Measurements from ENCODE around the gene VSIR. TPM values are rescaled to one million over a fixed set of nuclear protein-coding genes. Genes with fewer than 3 reads are reported as not detected.

VSIR gene
- total RNA-seq, 6 experiments from 2014 or later, result 6.1 to 17.1 (median 10.1) TPM

DNA sequence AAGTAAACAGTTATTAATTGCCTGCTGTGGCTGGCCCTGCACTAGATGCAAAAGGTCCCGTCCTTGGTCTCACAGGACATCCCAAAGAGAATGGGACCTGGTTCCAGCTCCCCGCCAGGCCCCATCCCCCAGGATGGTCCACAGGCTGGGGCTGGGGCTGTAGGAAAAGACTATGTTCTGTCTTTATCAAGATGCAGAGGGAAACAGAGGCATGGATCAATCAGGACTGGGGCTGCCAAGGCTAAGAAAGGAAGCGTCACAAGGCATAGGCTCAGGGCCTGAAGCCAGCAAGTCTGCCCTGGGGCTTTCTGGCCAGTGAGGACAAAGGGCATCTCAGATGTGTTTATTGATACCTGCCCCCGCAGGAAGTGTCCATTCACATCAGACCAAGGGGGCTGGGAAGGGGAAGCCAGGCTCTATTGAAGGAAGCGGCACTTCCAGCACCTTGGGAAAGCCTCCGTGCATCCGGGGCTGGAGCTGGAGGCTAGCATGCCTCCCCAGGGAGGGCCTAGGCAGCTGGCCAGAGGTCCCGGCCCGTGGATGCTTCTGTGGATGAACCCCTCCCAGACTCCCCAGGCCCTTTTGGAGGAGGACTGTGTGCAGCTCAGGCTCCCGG, 5.8 kb downstream of the VSIR start:
- peak; percentile 6 to 39 (median 28) for ATAC-seq
- H3K9me3 ChIP-seq, result no peaks in the 10 kb centered on the region
- DNase-seq, result peak in 1 of 3 donors; percentile 60
- intact Hi-C loops (cut with DNase I), result no loop called here
- 10% methylated on average over 2 of the region's 10 CpGs for WGBS (ENCODE audit: insufficient coverage, low coverage, low lambda C conversion rate, missing lambda C conversion rate)
- H3K4me3 ChIP-seq, result no peak overlapping the region
- no peaks in the 10 kb centered on the region for H3K36me3 ChIP-seq
- TF ChIP-seq CTCF (IDR thresholded peaks at IDR 0.05) (no peak), POLR2A (IDR thresholded peaks at IDR 0.05) (no peak)
- peaks cover 0 to 20% (median 8%) of the 10 kb centered on the region in 4 donors for H3K4me1 ChIP-seq
- no peaks in the 10 kb centered on the region for H3K27me3 ChIP-seq
- H3K27ac ChIP-seq, result peak overlapping the region; percentile 19 to 78 (median 64)

GRCh38 chr10:71766717-71767419, 6.5 kb downstream of the VSIR start:
- Histone ChIP-seq H3K9me3 (no peaks in the 10 kb centered on the region), H3K27ac (peak overlapping the region in 2 of 3 donors; percentile 19 to 78), H3K27me3 (no peaks in the 10 kb centered on the region), H3K36me3 (no peaks in the 10 kb centered on the region), H3K4me1 (peaks cover 0 to 20% (median 8%) of the 10 kb centered on the region in 4 donors), H3K4me3 (no peak overlapping the region)
- peak; percentile 62 to 72 (median 67) for ATAC-seq
- no peak for TF ChIP-seq CTCF (IDR thresholded peaks at IDR 0.05)
- TF ChIP-seq POLR2A (IDR thresholded peaks at IDR 0.05), result no peak
- WGBS (ENCODE audit: insufficient coverage, low coverage, low lambda C conversion rate, missing lambda C conversion rate), result 11% methylated on average over 2 of the region's 10 CpGs
- DNase-seq, result peak in 2 of 3 donors; percentile 75 to 84
- intact Hi-C loops (cut with DNase I), result no loop called here

- intact Hi-C loops (cut with DNase I), result no loop called here
- no peak overlapping the region for H3K4me3 ChIP-seq
- ATAC-seq (no peak), DNase-seq (no peak)
- H3K36me3 ChIP-seq, result no peaks in the 10 kb centered on the region
- 100% methylated on average over 1 of the region's 22 CpGs for WGBS (ENCODE audit: insufficient coverage, low coverage, low lambda C conversion rate, missing lambda C conversion rate)
- no peaks in the 10 kb centered on the region for H3K27me3 ChIP-seq
- H3K27ac ChIP-seq, result no peak overlapping the region
- TF ChIP-seq CTCF (IDR thresholded peaks at IDR 0.05) (no peak), POLR2A (IDR thresholded peaks at IDR 0.05) (no peak)
- no peaks in the 10 kb centered on the region for H3K9me3 ChIP-seq
- H3K4me1 ChIP-seq, result peaks cover 0 to 20% (median 8%) of the 10 kb centered on the region in 4 donors
Measured at GRCh38 chr10:71765906-71766716, 7.2 kb downstream of the VSIR start.

DNA sequence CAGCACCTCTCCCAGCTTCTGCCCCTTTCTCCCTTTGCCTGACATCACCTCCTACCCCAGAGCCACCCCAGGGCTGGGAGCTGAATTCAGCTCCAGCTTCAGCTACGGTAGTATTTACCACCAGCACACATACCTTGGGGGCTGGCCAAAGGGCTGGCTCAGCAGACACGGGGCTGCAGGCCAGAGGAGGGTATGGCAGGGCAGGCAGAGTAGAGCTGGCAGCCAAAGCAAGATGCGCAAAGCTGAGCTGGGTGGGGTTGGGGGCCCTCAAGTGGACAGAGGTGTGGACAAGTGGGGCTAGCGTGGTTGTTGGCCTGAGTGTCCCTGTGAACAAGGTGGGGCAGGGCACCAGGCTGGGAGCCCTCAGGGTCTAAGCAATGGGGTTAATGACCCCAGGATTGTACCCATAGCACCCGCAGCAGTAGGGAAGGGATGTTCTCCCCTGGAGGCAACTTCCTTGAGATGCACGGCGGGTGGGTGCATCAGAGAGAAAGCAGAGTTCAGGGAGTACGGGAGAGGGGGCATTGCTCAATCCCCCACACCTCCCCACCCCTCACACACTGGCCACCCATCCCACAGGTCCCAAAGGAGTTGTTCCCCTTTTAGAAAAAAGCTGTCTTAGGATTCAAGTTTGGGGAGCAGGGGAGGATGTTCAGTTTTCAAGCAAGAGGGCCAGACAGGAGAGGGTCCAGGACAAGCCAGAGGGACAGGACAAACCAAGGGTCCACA, 8.0 kb downstream of the VSIR start:
- H3K27me3 ChIP-seq, result no peaks in the 10 kb centered on the region
- DNase-seq (no peak), ATAC-seq (no peak)
- 50% methylated on average over 4 of the region's 8 CpGs for WGBS (ENCODE audit: insufficient coverage, low coverage, low lambda C conversion rate, missing lambda C conversion rate)
- no peak overlapping the region for H3K27ac ChIP-seq
- intact Hi-C loops (cut with DNase I), result no loop called here
- peaks cover 0 to 20% (median 8%) of the 10 kb centered on the region in 4 donors for H3K4me1 ChIP-seq
- TF ChIP-seq POLR2A (IDR thresholded peaks at IDR 0.05) (no peak), CTCF (IDR thresholded peaks at IDR 0.05) (no peak)
- no peaks in the 10 kb centered on the region for H3K36me3 ChIP-seq
- H3K9me3 ChIP-seq, result no peaks in the 10 kb centered on the region
- H3K4me3 ChIP-seq, result no peak overlapping the region

All from right lobe of liver (tissue), 6 donors.